Measurements from ENCODE around the gene TRIM8.

- no peak for TF ChIP-seq GABPA (IDR thresholded peaks at IDR 0.05; ENCODE audit: low read depth)
- no peak for TF ChIP-seq CTCF (IDR thresholded peaks at IDR 0.05; ENCODE audit: insufficient read depth, low read length)
- no peak for TF ChIP-seq POLR2AphosphoS5 (IDR thresholded peaks at IDR 0.05; ENCODE audit: low read depth)
Measured at GRCh38 chr10:102654566-102654965, 10.3 kb downstream of the TRIM8 start.

All from HL-60 (cell line).